Measurements from ENCODE around the gene AP4E1.

GRCh38 chr15:50977162-50977561 lies 68.7 kb downstream of the AP4E1 start:
- TF ChIP-seq CTCF (IDR thresholded peaks at IDR 0.05) (no peak), POLR2A (IDR thresholded peaks at IDR 0.05) (no peak)
